Stimulated activated CD8-positive, alpha-beta memory T cell treated with anti-CD3 and anti-CD28 coated beads, Interleukin-12 subunit alpha, Interleukin-12 subunit beta, amount 100 ng/mL, for 24 hours (primary cell): ENCODE data around the gene TMED6.
"Not testable (repeated sequence)": the region's sequence is repeated elsewhere in the genome, so short reads cannot be mapped to it uniquely, and the experiment has no call there.

Experiments
- DNase-seq: peaks from one replicate; pipeline ENCODE4 v3.0.0-alpha.2; 2020; ENCODE audit errors: extremely low read depth

The TMED6 gene

DNA sequence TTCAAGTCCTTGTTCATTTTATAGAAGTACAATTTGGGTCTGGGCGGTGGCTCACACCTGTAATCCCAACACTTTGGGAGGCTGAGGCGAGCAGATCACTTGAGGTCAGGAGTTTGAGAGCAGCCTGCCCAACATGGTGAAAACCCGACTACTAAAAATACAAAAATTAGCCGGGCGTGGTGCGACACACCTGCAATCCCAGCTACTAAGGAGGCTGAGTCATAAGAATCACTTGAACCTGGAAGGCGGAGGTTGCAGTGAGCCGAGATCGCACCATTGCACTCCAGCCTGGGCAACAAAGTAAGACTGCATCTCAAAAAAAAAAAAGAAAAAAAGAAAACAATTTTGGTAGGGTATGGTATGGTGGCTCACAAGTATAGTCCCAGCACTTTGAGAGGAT, 8.5 kb upstream of the TMED6 start:
- DNase-seq = not testable (repeated sequence)

DNA sequence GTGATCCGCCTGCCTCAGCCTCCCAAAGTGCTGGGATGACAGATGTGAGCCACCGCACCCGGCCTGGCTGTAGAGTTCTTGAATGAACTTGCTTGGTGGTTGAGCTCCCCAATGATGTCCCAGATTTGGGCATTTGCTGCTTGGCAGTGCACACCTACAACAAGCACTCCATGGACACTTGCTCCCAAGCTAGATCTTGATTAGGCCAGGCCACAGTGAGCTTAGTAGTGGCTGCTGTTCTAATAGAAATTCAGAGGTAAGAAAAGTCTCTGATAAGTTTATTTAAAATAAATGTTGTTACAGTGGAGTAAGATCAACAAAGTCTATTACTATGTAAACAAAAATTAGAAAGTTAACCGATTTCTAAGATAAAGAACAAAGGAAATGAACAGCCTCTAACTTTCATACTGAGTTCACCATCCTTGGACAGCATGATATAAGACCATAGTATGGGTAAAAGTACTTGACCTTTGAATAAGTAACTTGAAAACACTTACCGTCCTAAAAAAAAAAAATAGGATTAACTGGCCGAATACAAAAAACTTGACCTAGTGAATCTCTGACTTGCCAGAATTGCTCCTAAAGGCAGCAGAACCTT, 951 bp downstream of the TMED6 start:
- no peak for DNase-seq

DNA sequence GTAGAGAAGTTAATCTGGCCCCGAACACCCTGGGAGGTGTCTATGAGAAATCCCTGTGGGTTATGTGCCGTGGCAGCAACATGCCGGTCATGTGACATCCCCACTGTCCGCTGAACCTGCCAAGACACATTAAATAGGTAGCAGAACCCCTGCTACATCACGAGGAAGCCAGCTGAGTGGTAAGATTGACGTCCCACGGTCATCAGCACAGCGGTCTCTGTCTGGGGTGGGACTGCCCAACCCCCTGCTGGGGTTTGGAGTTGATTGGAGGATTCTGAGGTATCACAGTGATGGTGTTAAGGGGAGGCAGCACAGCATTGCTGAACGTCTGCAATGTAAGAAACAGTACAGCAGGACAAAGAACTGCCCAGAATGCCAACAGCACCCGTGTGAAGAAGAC, 2.0 kb downstream of the TMED6 start:
- no peak for DNase-seq

DNA sequence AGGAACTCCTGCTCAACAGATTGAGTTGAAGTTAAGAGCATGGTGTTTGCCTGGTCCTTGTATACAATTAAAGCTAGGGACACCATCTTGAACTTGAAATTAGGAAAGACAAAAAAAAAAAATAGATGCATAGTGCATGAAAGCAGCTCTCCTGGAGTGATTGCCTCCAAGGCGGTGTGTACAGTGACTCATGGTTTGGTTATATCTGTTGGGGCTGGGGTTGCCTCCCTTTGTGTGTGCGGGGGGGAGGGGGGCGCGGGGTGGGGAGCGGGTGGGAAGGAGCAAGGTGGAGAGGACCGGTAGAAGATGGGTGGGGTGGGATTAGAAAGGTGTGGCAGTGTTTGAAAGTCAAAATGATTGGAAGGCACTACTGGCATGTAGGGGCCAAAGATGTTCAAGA, 3.4 kb downstream of the TMED6 start:
- no peak for DNase-seq

DNA sequence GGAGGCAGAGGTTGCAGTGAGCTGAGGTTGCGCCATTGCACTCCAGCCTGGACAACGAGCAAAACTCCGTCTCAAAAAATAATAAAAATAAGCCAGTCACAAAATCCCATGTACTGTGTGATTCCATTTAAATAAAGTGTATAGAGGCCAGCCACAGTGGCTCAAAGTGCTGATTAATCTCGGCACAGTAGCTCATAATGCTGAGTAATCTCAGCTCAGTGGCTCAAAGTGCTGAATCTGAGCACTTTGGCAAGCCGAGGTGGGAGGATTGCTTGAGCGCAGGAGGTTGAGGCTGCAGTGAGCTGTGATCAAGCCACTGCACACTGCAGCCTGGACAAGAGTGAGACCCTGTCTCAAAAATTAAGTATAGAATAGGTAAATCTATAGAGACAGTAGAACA, 4.9 kb downstream of the TMED6 start:
- DNase-seq = no peak

DNA sequence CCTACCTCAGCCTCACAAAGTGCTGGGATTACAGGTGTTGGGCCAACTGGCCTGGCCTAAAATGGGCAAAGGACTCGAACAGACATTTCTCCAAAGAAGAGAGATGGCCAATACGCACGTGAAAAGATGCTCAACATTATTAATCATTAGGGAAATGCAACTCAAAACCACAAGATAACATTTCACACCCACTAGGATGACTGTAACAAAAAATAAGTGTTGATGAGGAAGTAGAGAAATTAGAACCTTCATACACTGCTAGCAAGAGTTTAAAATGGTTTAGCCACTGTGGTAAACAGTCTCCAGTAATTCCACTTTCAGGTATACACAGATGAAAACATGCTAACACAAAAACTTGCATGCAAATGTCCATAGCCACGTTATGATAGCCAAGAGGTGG, 5.7 kb downstream of the TMED6 start:
- no peak for DNase-seq

DNA sequence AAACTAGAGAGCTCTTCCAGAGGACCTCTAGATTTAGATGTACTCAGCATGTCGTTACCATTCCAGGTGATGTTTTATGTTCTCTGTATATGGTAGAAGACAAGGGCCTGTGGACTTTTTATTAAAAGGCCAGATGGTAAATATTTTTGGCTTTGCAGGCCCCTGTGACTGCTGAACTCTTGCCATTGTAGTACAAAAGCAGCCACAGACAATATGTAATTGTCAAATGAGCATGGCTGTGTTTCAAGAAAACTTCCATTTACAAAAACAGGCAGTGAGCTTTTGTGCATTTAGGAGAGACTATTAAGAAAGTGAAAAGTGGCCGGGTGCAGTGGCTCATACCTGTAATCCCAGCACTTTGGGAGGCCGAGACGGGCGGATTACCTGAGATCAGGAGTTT, 7.4 kb downstream of the TMED6 start:
- DNase-seq = no peak

DNA sequence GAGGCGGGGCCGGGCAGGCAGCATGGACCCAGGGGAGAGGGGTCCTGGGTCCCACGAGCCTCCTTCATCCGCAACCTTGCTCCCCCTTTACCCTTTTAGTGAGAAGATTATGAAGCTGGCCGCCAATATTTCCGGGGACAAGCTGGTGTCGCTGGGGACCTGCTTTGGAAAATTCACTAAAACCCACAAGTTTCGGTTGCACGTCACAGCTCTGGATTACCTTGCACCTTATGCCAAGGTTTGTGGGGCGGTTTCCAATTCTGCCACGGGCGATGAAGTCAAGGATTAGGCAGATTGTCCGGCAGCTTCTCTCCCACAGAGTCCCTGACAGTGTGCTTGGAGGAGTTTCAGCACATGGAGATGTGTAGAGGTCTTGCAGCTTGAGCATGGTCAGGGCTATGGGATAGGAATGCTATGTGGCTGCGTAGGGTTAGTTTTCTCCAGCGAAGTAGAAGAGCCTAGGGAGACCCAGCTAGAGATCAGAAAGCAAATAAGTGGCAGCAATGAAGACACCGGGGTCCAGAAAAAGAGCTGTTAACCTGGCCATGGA, 11.4 kb downstream of the TMED6 start:
- no peak for DNase-seq

DNA sequence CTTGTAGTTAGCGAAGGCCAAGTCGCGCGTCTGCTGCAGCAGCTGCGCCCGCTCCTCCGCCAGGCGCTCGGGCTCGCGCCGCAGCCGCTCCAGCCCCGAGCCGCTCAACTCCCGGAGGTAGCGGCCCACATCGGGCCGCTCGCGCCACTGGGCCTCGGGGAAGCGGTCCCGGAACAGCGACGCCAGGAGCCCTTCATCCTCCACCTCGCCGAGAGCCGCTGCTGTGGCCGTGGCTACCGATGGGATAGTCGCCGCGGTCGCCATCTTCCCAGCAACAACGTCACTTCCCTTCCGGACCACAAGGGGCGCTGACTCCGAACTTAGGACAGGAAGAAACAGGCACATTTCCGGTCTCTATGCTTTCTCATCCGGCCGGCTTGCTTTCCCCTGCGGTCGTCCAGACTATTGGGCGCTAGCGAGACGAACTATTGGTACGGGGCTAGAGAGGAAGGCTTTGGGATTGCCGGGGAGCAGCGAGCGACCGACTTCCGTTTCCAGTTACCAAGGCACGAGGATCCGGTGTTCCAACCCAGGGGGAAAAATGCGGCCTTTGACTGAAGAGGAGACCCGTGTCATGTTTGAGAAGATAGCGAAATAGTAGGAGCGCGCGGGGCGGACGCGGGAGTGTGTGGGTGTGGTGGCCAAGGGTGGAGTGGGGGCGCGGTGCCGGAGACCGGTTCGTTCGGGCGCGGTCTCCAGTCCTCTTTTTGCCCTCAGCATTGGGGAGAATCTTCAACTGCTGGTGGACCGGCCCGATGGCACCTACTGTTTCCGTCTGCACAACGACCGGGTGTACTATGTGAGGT, 12.1 kb downstream of the TMED6 start, which contains the start of the genes COG8 and NIP7:
COG8 (minus strand) TSS at position 276 of the 806 bp plus-strand sequence; CDS start at position 264, 12 bp downstream.
NIP7 (plus strand) TSS at position 484 of the 806 bp plus-strand sequence; CDS start at position 542, 58 bp downstream.
- DNase-seq = peak; percentile 75

DNA sequence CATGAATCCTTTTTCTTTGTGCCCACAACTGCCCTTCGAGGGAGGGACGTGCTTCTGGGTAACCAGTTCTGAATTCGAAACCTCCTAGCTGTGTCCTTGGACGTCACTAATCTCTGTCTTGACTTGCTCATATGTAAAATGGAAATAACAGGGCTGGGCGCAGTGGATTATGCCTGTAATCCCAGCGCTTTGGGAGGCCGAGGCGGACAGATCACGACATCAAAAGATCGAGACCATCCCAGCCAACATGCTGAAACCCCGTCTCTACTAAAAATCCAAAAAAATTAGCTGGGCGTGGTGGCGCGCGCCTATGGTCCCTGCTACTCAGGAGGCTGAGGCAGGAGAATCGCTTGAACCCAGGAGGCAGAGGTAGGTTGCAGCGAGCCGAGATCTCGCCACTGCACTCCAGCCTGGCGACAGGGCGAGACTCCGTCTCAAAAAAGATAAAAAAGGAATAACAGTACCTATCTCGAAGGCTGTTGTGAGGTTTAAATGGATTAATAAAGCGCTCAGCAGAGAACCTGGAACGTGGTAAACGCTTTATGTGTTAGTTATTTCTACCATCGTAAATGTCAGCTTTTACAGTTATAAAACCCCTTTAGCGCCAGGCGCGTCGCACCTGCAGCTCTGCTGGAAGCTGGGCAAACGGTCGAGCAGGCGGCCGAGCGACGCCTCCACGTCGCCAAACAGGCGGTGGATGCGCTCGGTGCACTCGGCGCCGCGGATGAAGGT, 12.9 kb downstream of the TMED6 start:
- DNase-seq = no peak

DNA sequence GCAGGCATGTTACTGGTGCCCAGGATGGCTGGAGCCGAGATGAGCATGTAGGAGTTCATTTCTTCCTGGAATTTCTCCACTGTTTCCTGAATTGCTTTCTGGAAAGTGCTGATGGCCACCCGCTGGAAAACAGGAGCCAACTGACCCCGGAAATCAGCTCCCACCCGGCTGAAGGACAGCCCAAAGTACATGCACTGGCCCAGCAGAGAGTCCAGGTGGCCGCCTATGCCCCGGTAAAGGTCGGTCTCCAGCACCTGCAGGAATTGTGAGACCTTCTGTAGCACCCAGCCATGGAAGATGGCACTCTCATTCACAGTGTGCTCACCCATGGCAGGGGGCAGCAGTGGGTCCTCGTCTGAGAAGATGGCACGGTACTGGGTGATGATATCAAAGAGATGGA, 16.9 kb downstream of the TMED6 start:
- no peak for DNase-seq

DNA sequence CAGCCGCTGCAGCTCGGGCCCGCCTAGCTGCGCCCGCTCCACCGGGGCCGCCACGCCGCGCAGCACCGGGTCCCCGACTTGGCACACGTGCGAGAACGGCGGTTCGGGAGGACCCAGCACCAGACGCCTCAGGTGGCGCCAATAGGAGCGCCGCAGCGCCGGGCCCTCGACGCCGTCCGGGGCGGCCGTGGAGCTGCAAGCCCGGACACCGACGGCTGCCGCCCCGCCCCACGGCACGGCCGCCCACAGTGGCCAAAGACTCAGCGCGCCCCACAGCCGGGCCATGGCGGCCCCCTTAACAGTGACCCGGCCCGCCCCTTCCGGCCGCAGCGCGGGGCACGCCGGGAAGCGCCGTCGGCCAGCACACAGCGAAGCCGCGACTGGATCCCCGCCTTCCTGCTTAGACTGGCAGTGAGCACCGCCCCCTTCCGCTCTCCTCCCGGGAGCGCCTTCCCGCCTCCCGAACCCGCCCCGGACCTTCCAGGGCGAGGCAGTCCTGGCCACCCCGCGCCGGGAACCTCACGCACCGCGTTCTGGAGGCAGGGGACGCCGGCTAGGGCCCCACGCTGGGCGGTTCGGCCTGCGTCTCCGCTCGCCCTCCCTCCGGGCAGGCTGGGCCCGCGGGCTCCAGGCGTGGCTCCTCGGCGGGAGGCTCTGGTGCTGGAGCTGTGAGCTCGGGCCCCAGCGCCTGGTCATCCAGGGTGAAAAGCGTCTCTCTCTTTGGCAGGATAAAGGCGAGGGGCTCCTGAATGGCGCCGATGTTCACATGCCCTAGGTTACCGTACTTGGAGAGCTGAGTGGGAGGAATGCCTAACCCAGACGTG, 21.1 kb downstream of the TMED6 start, which contains the start of gene PDF:
PDF (minus strand) TSS at position 303 of the 824 bp plus-strand sequence; CDS start at position 285, 18 bp downstream.
- DNase-seq = peak; percentile 76

DNA sequence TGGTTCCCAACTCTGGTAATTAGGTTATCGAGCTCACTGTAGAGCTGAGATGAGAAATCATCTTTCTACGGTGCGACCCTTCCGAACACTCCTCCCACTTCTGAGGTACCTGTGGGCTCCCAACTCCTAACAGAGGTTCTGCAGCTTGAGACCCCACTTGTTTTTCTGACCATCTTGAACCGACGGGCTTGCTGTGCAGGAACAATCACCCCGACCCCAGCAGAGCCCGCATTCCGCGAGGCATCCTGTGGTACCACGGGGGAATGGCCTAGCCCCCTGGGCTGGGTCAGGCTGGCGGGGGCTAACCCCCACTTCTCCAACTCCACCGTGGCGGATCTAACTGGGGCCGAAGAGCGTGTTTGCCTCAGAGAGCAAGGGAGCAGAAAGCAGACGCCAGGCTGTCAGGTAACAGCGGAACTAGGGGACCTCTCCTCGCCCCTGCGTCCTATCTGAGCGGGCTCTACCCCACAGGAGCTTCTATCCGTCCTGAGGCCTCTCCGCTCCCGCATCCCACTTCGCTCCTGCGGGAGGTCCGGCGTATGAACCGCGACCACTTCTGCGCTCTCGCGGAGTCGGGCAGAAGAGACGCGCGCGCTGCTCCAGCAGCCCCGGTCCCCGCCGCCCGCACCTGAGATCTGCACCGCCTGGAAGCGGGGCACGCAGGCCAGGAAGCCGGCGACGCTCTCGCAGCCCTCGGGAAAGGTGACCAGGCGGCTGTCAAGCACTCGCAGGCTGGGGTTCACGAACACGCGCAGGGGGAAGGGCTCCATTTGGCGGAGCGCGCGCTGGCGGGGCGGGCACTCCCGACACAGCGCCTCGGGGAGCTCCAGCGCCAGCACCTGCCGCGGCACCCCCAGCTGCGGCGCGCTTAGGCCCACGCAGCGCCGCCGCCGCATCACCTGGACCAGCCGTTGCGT, 22.0 kb downstream of the TMED6 start:
- DNase-seq = no peak

DNA sequence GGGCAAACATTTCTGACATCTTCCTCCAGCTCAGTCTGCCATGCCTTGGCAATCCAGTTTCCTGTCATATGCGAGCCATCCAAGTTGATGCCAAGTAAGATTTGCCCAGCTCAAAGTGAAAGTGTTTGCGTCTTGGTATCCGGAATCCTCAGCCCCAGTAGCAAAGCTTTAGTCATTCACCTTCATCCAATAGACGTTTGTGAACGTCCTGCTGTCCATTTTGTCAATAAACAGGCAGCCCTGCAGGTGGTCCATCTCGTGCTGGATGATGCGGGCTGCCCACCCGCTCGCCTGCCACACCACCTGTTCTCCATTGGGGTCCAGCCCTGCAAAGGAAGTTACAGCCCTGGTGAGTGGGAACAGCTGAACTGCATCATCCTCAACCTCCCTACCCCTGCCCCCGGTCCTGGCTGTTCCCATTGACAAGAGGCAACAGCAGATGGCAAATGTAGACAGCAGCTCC, 22.7 kb downstream of the TMED6 start:
- DNase-seq = no peak

DNA sequence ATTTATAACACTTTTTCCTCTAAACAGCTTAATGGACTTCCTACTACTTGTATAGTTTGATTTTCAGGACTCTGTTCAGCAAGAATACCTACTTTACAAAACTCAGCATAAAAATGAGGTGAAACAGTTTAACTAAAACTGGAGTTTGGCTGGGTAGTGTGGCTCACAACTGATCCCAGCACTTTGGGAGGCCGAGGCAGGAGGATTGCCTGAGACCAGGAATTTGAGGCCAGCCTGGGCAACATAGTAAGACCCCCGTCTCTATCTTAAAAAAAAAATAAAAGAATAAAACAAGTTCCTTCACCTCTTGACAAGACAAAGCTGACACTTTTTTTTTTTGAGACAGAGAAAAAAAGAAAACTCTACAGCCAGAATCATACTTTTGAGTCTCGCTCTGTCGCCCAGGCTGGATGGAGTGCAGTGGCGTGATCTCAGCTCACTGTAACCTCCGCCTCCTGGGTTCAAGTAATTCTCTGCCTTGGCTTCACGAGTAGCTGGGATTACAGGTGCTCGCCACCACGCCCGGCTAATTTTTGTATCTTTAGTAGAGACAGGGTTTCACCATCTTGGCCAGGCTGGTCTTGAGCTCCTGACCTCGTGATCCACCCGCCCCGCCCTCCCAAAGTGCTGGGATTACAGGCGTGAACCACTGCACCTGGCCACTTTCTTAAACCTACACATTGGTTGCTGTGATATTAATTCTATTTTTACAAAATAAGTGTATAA, 23.8 kb downstream of the TMED6 start:
- DNase-seq = no peak

DNA sequence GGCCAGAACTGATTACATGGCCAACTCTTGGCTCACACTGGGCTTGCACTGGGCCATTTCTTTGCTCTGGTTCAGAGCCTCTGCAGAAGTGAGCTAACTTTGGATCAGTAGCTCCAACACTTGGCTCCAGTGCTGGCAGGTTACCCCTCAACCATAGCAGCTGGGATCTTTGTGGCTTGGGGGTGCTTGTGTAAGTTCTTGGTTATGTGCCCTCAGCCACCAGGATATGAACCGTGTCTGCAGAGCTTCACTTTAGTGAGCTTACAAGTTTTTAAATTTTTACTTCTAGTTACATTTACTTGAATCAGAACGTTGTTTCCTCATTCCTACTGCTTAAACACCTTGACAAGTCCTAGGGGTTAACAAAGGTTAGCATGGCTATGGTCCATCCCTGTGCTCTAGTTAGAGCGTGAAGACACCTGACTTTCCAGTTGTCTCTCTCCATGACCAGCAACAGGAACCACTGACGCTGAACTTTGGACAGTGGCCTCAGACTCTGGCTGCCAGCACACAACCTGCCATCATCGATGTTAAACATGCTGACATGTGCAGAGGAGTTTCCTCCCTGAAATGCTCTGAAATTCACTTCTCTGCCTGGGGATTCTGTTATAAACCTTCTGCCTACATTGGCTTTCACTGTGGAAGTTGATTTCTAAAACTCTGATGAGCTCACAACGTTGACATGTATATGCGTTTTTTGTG, 25.3 kb downstream of the TMED6 start:
- no peak for DNase-seq

DNA sequence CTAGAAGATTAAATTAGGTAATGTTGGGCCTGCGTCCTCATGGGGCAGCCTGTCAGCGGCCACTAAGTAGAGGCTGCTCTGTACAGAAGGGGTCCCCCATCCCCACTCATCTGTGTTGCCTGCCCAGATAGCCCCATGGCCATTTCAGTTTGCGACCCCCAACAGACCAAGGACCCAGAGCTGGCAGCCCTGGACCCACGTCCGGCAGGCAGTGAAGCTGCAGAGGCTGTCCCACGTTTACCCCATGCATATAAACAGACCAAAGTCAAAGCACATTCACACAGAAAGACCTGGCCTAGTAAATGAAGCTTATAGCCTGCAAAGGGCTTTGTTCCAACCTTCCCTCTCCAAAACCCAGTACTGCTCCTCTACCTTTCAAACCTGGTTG, 25.8 kb downstream of the TMED6 start:
- DNase-seq = no peak

DNA sequence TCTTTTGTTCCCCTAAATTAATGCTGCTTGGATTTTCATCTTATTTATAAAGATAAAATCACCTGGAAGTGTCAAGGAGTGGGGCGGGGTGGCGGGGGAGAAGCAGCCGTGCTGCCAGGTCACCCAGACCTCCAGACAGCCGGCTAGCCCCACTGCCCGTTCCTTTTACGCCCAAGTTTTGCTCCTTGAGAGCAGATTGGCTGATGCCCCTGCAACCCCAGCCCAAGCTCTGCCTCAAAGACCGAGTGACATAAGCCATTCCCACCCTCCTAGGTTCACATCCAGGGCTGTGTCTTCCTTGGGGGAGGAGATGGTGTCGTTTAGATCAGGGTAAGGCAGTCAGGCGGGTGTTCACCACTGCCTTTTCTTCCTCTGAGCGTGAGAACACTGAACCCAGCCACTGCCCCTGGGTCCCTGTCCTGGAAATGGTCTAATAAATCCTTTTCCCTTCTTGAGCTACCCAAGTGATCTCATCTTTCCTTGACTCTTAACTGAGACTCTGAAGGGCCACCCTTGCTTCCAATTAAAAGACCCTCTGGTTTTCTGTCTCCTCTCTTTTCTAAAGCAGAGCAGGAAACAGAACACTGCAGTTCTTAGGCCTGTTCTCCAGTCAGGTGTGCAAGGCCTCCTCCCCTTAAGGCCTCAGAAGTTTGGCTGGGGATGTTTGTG, 26.9 kb downstream of the TMED6 start:
- no peak for DNase-seq
